ENCODE results near the gene PAX7.

GRCh38 chr1:18750600-18750999, 120.0 kb downstream of the PAX7 start:
- TF ChIP-seq CTCF (IDR thresholded peaks at IDR 0.05; ENCODE audit: extremely low read depth in 1 of 2, insufficient read depth in 1 of 2, low read depth in 1 of 2, low read length in 2 of 2) (no peak), POLR2A (IDR thresholded peaks at IDR 0.05; ENCODE audit: low read depth, low read length) (no peak), EZH2 (IDR thresholded peaks at IDR 0.05; ENCODE audit: borderline replicate concordance, low read depth, low read length, severe bottlenecking) (no peak), POLR2AphosphoS5 (IDR thresholded peaks at IDR 0.05; ENCODE audit: insufficient read depth, low read depth, low read length) (no peak)
